ENCODE data around the gene C1QTNF6. TPM values are rescaled to one million over a fixed set of nuclear protein-coding genes. Genes with fewer than 3 reads are reported as not detected.

C1QTNF6 gene
- total and polyA plus RNA-seq, 2 of the 8 experiments (the other 6 are each of a cell fraction or from before 2014, with no cell fraction given): 3.1 to 6.5 TPM

GRCh38 chr22:37145180-37146050 lies 42.6 kb downstream of the C1QTNF6 start:
- Histone ChIP-seq H3K79me1 (ENCODE audit: low read depth, low read length) (no peaks in the 10 kb centered on the region), H4K8ac (ENCODE audit: extremely low read depth, insufficient read depth, low read length) (no peak overlapping the region), H3K23me2 (ENCODE audit: low read depth, low read length) (no peaks in the 10 kb centered on the region), H2BK12ac (ENCODE audit: low read depth, low read length) (no peak overlapping the region; the same call in 1 of the 2 replicates), H2BK20ac (ENCODE audit: low read length) (peak overlapping the region; percentile 48; the same call in 1 of the 2 replicates), H3K4me2 (ENCODE audit: insufficient read depth in 1 of 2, low read depth in 2 of 2, low read length in 2 of 2) (no peak overlapping the region), H4K91ac (replicated peaks; ENCODE audit: insufficient read length, low read length) (no peak overlapping the region), H3K27ac (ENCODE audit: low read depth, low read length) (no peak overlapping the region), H2BK5ac (ENCODE audit: low read depth, low read length) (no peak overlapping the region), H3K9ac (replicated peaks in 1 of 4; ENCODE audit: extremely low read depth in 1 of 4, low read depth in 3 of 4, low read length in 3 of 4) (no peak overlapping the region), H3K4me3 (ENCODE audit: extremely low read depth in 1 of 4, insufficient read depth in 2 of 4, low read depth in 3 of 4, low read length in 4 of 4) (no peak overlapping the region), H3K56ac (replicated peaks; ENCODE audit: insufficient read length, low read depth, low read length) (no peak overlapping the region), H3K23ac (ENCODE audit: insufficient read length) (no peak overlapping the region), H4K20me1 (replicated peaks in 1 of 2; ENCODE audit: control insufficient read depth in 1 of 2, insufficient read depth in 2 of 2, low read length in 2 of 2) (no peaks in the 10 kb centered on the region), H3K4me1 (replicated peaks in 1 of 4; ENCODE audit: control insufficient read depth in 3 of 4, insufficient read depth in 4 of 4, low read length in 3 of 4) (peaks cover 0 to 11% (median 2%) of the 10 kb centered on the region in 4 experiments; a peak in 5 of 7 replicates), H3K14ac (ENCODE audit: insufficient read length) (no peak overlapping the region), H2BK120ac (replicated peaks; ENCODE audit: low read depth, low read length) (no peak overlapping the region), H2BK15ac (ENCODE audit: low read length) (no peak overlapping the region), H2AFZ (ENCODE audit: low read length) (no peak overlapping the region), H3K36me3 (ENCODE audit: control insufficient read depth in 2 of 4, insufficient read depth in 4 of 4, low read length in 3 of 4) (no peaks in the 10 kb centered on the region), H3K9me3 (ENCODE audit: insufficient read depth in 2 of 2, low read depth in 1 of 2, low read length in 1 of 2) (no peaks in the 10 kb centered on the region), H3K79me2 (ENCODE audit: control insufficient read depth in 1 of 2, insufficient read depth in 2 of 2, low read length in 2 of 2) (no peaks in the 10 kb centered on the region), H3K18ac (ENCODE audit: extremely low read depth, low read length) (no peak overlapping the region), H4K5ac (ENCODE audit: insufficient read length, low read depth, low read length) (no peak overlapping the region), H2AK5ac (ENCODE audit: low read depth, low read length) (no peak overlapping the region), H3K27me3 (replicated peaks in 1 of 4; ENCODE audit: control insufficient read depth in 3 of 4, extremely low read depth in 1 of 4, insufficient read depth in 3 of 4, low read length in 3 of 4) (no peaks in the 10 kb centered on the region), H3K4ac (replicated peaks; ENCODE audit: insufficient read length, low read depth, low read length) (no peak overlapping the region)
- CTCF ChIA-PET (ENCODE audit: partially characterized antibody): interaction anchor here (0.7 to 2.7 kb wide), 14 partner anchors 9 to 168 kb away, joined by 3 to 8 read pairs (median 4); no protein-coding TSS in a partner anchor
- DNase-seq (ENCODE audit: low read depth in 1 of 2, low spot score in 2 of 2) (no peak), FAIRE-seq (no peak)
- POLR2A ChIA-PET (ENCODE audit: partially characterized antibody): interaction anchor here (1.1 to 2.2 kb wide), 3 partner anchors 15 to 128 kb away, joined by 3 to 7 read pairs (median 4); no protein-coding TSS in a partner anchor
- whole genome bisulfite sequencing, 2 experiments (ENCODE audit: extremely low coverage in 1 of 2, insufficient coverage in 1 of 2, insufficient read length in 1 of 2, insufficient replicate concordance in 2 of 2, low coverage in 1 of 2, low lambda C conversion rate in 2 of 2, missing lambda C conversion rate in 1 of 2): 86% methylated on average over 14 of the region's 17 CpGs; no CpG with 5 or more reads in 1 of the 2 experiments
- no peak for TF ChIP-seq SIN3A (conservative IDR thresholded peaks at IDR 0.05 in 1 of 2, IDR thresholded peaks at IDR 0.05 in 1 of 2; ENCODE audit: low read depth in 1 of 2, low read length in 2 of 2)
- no peak for TF ChIP-seq GTF2F1 (IDR thresholded peaks at IDR 0.05; ENCODE audit: borderline replicate concordance, low read depth, low read length)
- no peak for TF ChIP-seq CHD1 (IDR thresholded peaks at IDR 0.05; ENCODE audit: low read depth, low read length)
- no peak for TF ChIP-seq CREB1 (IDR thresholded peaks at IDR 0.05)
- no peak for TF ChIP-seq CHD2 (IDR thresholded peaks at IDR 0.05; ENCODE audit: low read length)
- no peak for TF ChIP-seq NRF1 (IDR thresholded peaks at IDR 0.05; ENCODE audit: low read depth, low read length)

Data from H1 (cell line).